Mammary epithelial cell (primary cell): Measurements from ENCODE around the gene SUGP1.

Source experiments
- CTCF ChIP-seq, 2 donors: IDR thresholded peaks in 1 of 2; conservative IDR thresholded peaks in 1 of 2; 2 replicates each; pipeline ENCODE4 v1.5.1; 2011 to 2012; ENCODE audit warnings: inconsistent platforms in 2 of 2, low read length in 2 of 2, mild to moderate bottlenecking in 2 of 2, control low read depth in 1 of 2, low read depth in 1 of 2; ENCODE audit not compliant: insufficient read depth in 1 of 2; ENCODE audit errors: extremely low read depth in 1 of 2
- EZH2 ChIP-seq: IDR thresholded peaks from 2 replicates; pipeline ENCODE4 v1.6.1; 2012; ENCODE audit warnings: low read length, inconsistent platforms, borderline replicate concordance

GRCh38 chr19:19274716-19275565, 45.4 kb downstream of the SUGP1 start:
- TF ChIP-seq EZH2 (no peak), CTCF (conservative IDR thresholded peaks at IDR 0.05 in 1 of 2, IDR thresholded peaks at IDR 0.05 in 1 of 2; ENCODE audit: extremely low read depth in 1 of 2, insufficient read depth in 1 of 2, low read depth in 1 of 2, low read length in 2 of 2) (no peak)
